Colonic mucosa (tissue), 4 donors: Measurements from ENCODE around the gene FOXJ1. TPM values are rescaled to one million over a fixed set of nuclear protein-coding genes. Genes with fewer than 3 reads are reported as not detected.

Source experiments
- DNase-seq: peaks from one replicate; pipeline ENCODE4 v3.0.0-alpha.2; 2020
- H3K27ac ChIP-seq: fragments of 200-600 bp; one replicate; pipeline ENCODE4 v1.8.0; 2021
- H3K27me3 ChIP-seq: fragments of 200-600 bp; one replicate; pipeline ENCODE4 v1.8.0; 2021
- H3K36me3 ChIP-seq: fragments of 200-600 bp; one replicate; pipeline ENCODE4 v1.8.0; 2021
- H3K4me1 ChIP-seq: fragments of 200-600 bp; one replicate; pipeline ENCODE4 v1.8.0; 2021; ENCODE audit warnings: mild to moderate bottlenecking
- H3K4me3 ChIP-seq: fragments of 200-600 bp; one replicate; pipeline ENCODE4 v1.8.0; 2021
- H3K9ac ChIP-seq, 2 donors: one replicate each; pipeline ENCODE4 v1.7.0; 2013; ENCODE audit warnings: control low read depth in 2 of 2, low read depth in 2 of 2, low read length in 2 of 2
- H3K9me3 ChIP-seq: fragments of 200-600 bp; one replicate; pipeline ENCODE4 v1.8.0; 2021
- CTCF ChIP-seq: fragments of 200-600 bp; IDR thresholded peaks from one replicate; pipeline ENCODE4 v1.8.0; 2022; ENCODE audit warnings: antibody characterized with exemption, mild to moderate bottlenecking
- intact Hi-C: fragments of 100-400 bp; cut with DNase I; formaldehyde crosslinking; loops from one replicate; pipeline ENCODE4 v1.14.1; 2022
- total RNA-seq, 2 donors: library from RNA; stranded (reverse); fragmentation: NEBNext Ultra II Directional in 1 of 2; extraction: Animal tissue kit (Norgen Biotek cat#: 25700) in 1 of 2; gene quantifications; one replicate each; pipeline ENCODE4 v1.2.1, GENCODE V29; 2021
- donor health status: healthy.
- donor health status: DM: no; HTN: no; CAD: no.
- donor health status: DM: no; HTN: no; CAD: no.

Gene FOXJ1
- total RNA-seq, 2 donors from 2014 or later = 1.4 to 2.5 TPM

- Histone ChIP-seq H3K4me3 (no peak overlapping the region), H3K27me3 (no peaks in the 10 kb centered on the region), H3K4me1 (no peaks in the 10 kb centered on the region), H3K27ac (no peak overlapping the region), H3K9me3 (no peaks in the 10 kb centered on the region), H3K36me3 (no peaks in the 10 kb centered on the region), H3K9ac (no peak overlapping the region)
- TF ChIP-seq CTCF = no peak
- no peak for DNase-seq
- intact Hi-C loops = no loop called here
Measured at GRCh38 chr17:76151896-76152454, 10.9 kb upstream of the FOXJ1 start.

GRCh38 chr17:76150712-76151622, 9.9 kb upstream of the FOXJ1 start:
- no peak overlapping the region for H3K9ac ChIP-seq
- TF ChIP-seq CTCF = no peak
- H3K27me3 ChIP-seq = no peaks in the 10 kb centered on the region
- H3K4me1 ChIP-seq = no peaks in the 10 kb centered on the region
- H3K27ac ChIP-seq = no peak overlapping the region
- DNase-seq = no peak
- H3K9me3 ChIP-seq = no peaks in the 10 kb centered on the region
- no peaks in the 10 kb centered on the region for H3K36me3 ChIP-seq
- intact Hi-C loops = no loop called here
- no peak overlapping the region for H3K4me3 ChIP-seq

- Histone ChIP-seq H3K9me3 (no peaks in the 10 kb centered on the region), H3K36me3 (no peaks in the 10 kb centered on the region), H3K4me1 (no peaks in the 10 kb centered on the region), H3K27ac (no peak overlapping the region), H3K4me3 (no peak overlapping the region), H3K27me3 (no peaks in the 10 kb centered on the region), H3K9ac (no peak overlapping the region)
- no peak for DNase-seq
- intact Hi-C loops = loop anchor here (5.0 kb wide), 1 partner anchor 33 kb away; no protein-coding TSS in a partner anchor
- TF ChIP-seq CTCF = no peak
Measured at GRCh38 chr17:76149214-76149613, 8.2 kb upstream of the FOXJ1 start.

- no peak for TF ChIP-seq CTCF
- Histone ChIP-seq H3K27ac (no peak overlapping the region), H3K9ac (no peak overlapping the region), H3K9me3 (no peaks in the 10 kb centered on the region), H3K36me3 (no peaks in the 10 kb centered on the region), H3K4me3 (no peak overlapping the region), H3K4me1 (no peaks in the 10 kb centered on the region), H3K27me3 (no peaks in the 10 kb centered on the region)
- intact Hi-C loops = loop anchor here (5.0 kb wide), 1 partner anchor 34 kb away; no protein-coding TSS in a partner anchor
- no peak for DNase-seq
Measured at GRCh38 chr17:76148015-76148326, 6.9 kb upstream of the FOXJ1 start.

- TF ChIP-seq CTCF = peak; percentile 38
- H3K36me3 ChIP-seq = no peaks in the 10 kb centered on the region
- H3K27ac ChIP-seq = no peak overlapping the region
- no peak overlapping the region for H3K4me3 ChIP-seq
- H3K27me3 ChIP-seq = no peaks in the 10 kb centered on the region
- DNase-seq = no peak
- H3K4me1 ChIP-seq = no peaks in the 10 kb centered on the region
- no peak overlapping the region for H3K9ac ChIP-seq
- H3K9me3 ChIP-seq = no peaks in the 10 kb centered on the region
- intact Hi-C loops = loop anchor here (5.0 kb wide), 1 partner anchor 35 kb away; no protein-coding TSS in a partner anchor
Measured at GRCh38 chr17:76147211-76148014, 6.4 kb upstream of the FOXJ1 start.
